Activated CD8-positive, alpha-beta memory T cell treated with anti-CD3 and anti-CD28 coated beads for 1 hour (primary cell): ENCODE results near the gene NKX1-1.
"Not testable (repeated sequence)": the region's sequence is repeated elsewhere in the genome, so short reads cannot be mapped to it uniquely, and the experiment has no call there.

Source experiments
- DNase-seq, 2 donors: peaks; one replicate each; pipeline ENCODE4 v3.0.0-alpha.2; 2020; ENCODE audit warnings: low read depth in 1 of 2; ENCODE audit errors: extremely low read depth in 1 of 2

Gene NKX1-1

DNA sequence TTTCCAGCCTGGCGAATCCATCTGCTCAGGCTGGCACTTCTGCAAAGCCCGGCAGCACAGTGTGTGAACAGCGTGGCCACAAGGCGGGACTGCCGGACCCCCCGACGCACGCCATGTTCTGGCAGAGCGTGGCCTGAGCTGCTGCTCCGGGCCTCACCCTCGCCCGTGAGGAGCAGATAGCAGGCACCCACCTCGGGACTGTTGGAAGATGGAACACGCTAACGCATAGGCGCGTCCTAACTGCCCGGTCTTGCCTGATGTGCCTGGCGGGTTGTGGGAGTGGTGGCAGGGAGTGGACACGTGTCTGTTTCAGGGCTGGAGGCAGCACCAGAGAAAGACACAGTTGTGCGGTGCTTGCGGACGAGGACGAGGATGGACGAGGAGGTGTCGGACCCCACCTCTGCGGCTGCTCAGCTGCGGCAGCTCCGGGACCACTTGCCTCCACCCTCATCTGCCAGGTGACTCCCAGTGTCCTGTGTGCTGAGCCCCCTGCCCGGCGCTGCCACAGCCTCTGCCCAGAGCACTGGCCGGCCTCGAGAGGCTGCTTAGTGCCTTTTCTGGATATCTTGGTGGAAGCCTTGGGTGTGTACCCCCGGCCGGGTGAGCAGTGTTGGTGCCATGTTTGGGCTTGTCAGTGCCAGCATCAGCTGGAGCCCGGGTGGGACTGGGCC, 31.1 kb downstream of the NKX1-1 start:
- DNase-seq: no peak

GRCh38 chr4:1374706-1375045, 31.6 kb downstream of the NKX1-1 start:
- no peak for DNase-seq

DNA sequence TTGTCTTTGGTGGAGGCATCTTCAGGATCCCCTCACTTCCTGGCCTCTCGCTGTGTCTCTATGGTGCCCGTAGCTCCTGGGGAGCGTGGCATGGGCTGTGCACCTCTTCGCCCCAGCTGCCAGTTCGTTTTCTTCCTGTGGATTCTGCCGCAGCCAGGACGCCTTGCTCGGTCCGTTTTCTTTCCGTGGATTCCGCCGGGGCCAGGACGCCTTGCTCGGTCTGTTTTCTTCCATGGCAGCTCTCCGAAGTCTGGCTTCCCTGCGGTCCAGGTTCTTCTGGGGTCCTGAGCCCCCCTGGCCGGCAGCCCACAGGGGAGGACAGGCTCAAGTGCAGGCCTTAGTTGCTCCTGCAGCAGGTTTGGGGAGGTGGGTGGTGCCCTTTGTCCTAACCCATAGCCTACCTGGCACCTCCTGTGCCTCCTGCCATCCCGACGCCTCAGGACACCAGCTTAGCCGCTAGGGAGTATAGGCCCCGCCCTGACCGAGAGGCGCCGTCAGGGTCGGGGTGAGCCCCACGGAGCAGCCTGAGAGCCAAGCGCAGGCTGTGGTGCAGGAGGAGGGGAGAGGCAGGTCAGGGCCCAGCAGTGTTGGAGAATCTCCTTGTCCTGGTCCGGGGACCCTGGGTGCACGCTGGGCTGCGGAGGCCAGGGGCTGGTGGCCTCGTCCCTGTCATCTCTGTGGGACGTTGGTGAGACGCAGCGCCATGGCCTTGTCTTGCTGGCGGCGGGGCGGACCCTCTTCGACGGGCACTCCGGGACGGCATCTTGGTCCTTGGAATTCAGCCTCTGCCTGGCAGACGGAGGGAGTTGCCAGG, 32.1 kb downstream of the NKX1-1 start:
- no peak for DNase-seq

GRCh38 chr4:1372576-1372975, 33.7 kb downstream of the NKX1-1 start:
- not testable (repeated sequence) for DNase-seq

DNA sequence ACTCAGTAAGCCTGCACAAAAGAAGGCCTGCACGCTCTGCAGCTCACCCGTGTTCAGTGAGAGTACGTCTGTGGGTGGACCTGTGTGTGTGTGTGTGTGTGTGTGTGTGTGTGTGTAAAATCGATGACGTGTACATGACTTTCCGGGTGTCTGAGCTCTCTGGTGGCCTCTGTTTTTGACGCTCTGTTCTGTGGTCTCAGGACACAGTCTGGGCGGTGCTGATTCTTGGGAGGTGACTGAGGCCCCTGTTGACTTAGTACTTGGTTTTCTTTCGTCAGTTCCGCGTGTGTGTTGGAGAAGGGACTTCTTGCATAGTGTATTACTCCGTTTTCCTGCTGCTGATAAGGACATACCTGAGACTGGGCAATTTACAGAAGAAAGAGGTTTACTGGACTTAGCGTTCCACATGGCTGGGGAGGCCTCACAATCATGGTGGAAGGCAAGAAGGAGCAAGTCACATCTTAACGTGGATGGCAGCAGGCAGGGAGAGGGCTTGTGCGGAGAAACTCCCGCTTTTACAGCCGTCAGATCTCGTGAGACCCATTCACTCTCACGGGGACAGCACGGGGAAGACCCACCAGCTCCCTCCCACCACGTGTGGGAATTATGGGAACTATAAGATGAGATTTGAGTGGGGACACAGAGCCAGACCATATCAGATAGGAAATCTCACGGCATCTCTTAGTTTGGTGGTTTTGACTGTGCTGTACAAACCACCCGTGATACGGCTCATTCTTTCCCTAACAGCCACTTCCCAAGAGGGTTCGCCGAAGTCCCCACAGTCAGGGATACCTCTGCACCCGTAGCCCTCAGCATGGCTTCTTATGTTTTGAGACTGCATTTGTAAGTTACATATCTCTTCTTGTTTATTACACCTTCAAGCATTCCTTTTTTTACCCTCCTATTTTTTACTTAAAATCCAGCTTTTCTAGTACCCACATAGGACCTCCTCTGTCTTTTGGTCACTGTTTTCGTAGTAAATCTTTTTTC, 34.8 kb downstream of the NKX1-1 start:
- DNase-seq: no peak

DNA sequence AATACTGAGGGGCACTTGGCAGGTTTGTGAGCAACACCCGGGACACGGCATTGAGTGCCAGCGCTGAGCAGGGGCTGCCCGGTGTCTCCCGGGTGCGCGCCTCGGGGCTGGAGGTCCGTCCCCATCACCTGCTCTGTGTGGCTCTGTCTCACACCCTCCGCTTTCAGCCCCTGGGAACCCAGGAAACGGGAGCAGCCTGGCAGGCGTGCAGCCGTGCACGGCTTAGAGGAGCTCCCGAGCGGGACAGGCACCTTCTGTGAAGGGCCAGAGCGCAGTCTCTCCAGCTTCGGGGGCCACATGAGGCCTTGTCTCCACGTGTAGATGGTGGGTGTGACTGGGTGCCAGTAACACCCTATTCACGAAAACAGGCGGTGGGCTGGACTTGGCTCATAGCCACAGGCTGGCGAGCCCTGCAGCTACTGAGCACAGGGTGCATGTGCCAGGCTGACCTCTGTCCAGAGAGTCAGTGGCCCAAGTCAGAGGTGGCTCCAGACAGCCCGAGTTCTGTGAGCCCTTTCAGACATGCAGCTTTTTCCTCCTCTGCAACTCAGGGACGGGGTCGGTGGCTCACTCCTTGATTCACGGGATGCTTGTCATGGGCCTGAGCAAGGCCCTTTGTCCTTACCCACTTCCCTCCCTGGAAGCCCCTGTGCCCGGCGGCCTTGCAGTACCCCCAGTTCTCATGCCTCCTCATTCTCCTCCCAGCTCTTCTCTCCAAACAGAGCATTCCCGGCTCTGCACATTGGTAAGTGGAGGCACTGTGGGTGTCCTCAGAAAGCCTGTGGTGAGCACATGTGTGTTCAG, 35.7 kb downstream of the NKX1-1 start:
- no peak for DNase-seq

GRCh38 chr4:1369479-1370079, 36.7 kb downstream of the NKX1-1 start:
- DNase-seq: no peak

DNA sequence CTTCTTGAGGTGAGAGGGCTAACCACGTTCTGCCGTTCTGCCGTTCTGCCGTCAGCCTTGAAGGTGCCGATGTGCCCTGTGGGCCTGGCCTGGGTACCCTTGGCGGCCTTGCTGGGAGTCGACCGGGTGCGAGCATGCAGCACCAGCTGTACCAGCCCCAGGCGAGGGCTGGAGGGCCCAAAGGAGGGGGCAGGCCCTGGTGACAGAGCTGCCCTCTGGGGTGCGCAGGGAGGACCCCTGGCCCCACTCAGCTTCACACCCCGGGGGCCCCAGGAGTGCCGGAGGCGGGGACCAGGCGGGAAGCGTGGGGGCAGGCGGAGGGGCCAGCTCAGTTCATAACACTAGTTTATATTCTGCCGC, 37.2 kb downstream of the NKX1-1 start:
- no peak for DNase-seq

GRCh38 chr4:1368421-1369090, 37.7 kb downstream of the NKX1-1 start:
- DNase-seq: no peak

DNA sequence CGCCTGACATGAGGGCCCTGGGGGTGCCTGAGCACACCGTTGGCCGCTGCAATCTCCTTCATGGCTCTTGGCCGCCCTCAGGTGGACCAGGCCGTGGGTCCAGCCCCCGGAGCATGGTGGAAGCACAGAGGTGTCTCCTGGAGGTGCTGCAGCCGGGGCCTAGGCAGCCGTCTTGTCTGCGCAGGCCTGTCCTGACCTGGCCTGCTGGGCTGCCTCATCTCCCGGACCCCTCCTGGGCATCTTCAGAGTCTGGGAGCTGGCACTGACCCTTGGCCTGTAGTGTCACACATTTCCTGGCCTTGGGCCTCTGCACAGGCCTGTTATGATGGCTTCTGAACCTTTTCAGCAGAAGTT, 38.3 kb downstream of the NKX1-1 start:
- no peak for DNase-seq

GRCh38 chr4:1367230-1367935, 38.9 kb downstream of the NKX1-1 start:
- DNase-seq: no peak

DNA sequence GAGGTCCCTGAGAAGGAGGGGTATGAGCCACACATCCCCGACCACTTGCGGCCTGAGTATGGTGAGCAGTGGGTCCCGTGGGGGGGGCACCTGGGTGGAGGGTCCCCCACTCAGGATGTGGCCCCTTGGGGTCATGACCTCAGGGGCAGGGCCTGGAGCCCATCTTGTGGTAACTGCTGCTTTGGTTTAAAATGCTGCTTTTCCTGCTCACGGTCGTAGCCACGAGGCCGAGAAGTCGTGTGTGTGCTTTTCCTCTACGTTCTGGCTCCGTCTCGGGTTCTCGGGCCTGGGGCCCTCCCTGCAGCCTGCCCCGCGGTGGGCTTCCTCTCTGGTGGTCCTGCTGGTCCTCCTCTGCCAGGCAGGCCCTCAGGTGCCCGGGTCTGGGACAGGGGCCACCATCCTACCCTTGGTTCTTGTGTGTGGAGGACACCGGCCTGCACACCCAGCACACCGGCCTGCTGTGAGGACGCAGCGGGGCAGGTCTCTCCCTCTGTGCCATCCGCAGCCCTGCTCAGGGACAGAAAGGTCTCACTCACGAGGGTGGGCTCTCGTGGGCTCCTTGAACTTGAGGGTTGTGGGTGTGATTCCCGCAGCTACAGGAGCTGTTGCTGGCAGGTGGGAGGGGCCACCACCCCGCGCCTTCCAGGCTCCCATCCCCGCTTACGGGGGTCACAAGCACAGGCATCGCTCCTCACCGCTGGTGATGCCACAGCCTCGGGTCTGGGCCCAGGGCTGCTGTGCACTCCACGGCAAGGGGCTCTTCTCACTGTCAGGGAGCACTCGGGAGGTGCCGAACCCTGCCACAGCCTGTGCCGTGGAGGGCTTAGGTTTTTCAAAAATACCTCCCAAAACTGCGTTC, 39.6 kb downstream of the NKX1-1 start:
- no peak for DNase-seq

GRCh38 chr4:1365271-1366178, 40.7 kb downstream of the NKX1-1 start:
- no peak for DNase-seq

DNA sequence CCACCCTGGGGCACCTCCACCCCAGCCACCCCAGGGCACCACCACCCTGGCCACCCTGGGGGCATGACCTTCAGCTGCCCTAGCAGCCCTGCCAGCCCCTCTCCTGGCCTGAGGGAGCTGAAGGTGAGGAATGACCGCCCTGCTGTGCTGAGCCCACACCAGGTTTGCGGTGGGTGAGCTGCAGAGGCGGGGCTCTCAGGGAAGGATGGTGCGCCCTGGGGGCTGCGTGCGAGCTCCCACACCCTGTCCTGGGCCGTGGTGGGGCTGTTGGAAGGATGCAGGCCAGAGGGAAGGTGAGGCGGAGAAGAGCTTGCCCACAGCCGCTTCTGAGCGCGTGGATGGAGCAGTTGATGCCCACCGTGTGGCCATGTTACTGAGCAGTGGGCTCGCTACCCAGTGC, 41.5 kb downstream of the NKX1-1 start:
- no peak for DNase-seq

DNA sequence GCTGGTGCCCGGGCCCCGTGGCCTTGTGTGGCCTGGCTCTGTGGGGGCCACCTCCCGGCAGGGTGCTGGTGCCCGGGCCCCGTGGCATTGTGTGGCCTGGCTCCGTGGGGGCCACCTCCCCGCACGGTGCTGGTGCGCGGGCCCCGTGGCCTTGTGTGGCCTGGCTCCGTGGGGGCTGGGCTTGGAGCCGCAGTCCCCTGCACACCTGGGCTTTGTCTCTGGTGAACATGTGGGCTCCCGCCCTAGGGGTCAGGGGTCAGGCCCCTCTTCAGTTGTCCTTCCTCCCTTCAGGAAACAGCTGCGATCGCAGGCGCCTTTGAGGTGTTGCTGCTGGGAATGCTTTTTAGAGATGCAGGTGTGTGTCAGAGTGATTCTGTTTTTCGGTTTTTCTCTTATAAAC, 42.0 kb downstream of the NKX1-1 start:
- DNase-seq: no peak

DNA sequence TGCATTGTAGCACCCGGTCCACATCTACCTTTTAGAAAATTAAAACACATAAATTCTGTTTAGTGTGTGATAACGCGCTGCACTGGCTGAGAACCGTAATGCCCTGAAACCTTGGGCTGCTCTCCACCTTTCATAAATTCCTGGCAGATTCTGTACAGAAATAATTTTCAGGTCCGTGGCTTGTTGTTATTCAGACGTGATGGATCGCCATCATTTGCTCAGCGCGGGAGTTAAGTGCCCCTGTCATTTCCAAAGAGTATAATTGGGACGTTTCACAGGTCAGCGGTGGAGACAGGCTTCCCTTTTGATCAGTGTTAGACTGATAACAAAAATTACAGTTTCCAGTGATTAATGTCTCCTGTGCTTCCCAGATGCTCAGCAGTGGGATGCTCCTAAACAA, 42.7 kb downstream of the NKX1-1 start:
- no peak for DNase-seq

GRCh38 chr4:1362521-1362920, 43.7 kb downstream of the NKX1-1 start:
- no peak for DNase-seq
